Measurements from ENCODE around the gene DDHD1.

The DDHD1 gene

DNA sequence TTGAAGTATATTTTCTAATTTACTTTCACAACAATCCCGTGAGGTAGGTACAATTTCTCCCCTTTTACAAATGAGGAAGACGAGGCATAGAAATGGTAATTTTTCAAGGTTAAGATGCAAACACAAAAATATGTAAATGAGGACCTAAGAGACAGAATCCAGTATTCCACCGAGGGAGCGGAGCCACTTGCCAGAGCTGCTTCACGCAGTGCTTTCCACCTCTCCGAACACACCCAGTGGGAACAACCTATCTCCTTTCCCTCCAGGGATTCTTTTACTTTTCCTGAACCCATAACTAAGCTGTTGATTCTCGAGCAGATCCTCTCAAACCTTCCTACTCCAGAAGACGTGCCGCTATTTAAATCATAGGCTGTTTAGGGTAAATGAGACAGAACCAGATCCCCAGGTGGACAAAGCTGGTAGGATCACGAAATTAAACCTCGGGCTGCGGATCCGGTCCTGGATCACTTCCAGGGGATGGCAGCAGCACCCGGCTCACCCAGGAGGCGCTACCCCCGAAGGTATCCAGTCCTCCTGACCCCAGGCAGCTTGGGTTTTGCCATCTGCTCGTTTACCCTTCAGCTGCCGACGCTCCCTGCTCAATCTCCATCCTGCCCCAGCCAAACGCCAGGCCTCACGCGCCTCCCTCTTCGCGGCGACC, 1.5 kb downstream of the DDHD1 start:
- TF ChIP-seq, protein P1, sequence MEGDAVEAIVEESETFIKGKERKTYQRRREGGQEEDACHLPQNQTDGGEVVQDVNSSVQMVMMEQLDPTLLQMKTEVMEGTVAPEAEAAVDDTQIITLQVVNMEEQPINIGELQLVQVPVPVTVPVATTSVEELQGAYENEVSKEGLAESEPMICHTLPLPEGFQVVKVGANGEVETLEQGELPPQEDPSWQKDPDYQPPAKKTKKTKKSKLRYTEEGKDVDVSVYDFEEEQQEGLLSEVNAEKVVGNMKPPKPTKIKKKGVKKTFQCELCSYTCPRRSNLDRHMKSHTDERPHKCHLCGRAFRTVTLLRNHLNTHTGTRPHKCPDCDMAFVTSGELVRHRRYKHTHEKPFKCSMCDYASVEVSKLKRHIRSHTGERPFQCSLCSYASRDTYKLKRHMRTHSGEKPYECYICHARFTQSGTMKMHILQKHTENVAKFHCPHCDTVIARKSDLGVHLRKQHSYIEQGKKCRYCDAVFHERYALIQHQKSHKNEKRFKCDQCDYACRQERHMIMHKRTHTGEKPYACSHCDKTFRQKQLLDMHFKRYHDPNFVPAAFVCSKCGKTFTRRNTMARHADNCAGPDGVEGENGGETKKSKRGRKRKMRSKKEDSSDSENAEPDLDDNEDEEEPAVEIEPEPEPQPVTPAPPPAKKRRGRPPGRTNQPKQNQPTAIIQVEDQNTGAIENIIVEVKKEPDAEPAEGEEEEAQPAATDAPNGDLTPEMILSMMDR (conservative IDR thresholded peaks at IDR 0.05; ENCODE audit: low read depth, low read length): peak; percentile 20
- peak; percentile 2 for DNase-seq (ENCODE audit: low read depth)
- H3K4me3 ChIP-seq (ENCODE audit: low read length): peak overlapping the region; percentile 83

DNA sequence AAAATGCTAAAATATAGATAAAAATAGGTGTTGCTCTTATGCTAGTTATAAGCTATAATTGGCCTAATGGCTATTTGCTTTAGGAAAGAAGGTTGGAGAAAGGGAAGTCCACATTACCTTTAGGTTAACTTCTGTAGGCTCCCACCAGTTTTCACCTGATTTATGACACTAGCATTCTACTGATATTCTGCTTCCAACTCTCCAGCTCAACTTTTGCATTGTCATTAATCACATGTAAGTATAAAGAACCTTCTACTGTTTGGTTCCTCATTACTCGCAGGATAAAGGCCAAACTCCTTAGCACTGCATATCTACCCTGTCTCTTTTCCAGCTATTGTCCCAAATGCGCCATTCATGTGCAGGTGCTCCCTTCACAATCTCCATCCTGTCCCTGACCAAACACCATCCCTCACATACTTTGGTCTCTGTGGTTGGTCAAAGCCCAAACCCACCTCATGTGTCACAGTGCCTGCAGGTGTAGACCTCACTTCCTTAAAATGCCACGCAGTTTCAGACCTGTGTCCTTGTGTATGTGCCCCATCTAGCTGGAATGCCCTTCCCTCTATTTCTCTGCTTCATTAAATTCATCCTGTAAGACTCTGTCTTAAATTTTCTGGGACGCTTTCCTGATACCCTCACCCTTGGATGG, 3.3 kb downstream of the DDHD1 start:
- TF ChIP-seq, protein P1 (conservative IDR thresholded peaks at IDR 0.05; ENCODE audit: low read depth, low read length): no peak
- H3K4me3 ChIP-seq (ENCODE audit: low read length): no peak overlapping the region
- DNase-seq (ENCODE audit: low read depth): no peak

DNA sequence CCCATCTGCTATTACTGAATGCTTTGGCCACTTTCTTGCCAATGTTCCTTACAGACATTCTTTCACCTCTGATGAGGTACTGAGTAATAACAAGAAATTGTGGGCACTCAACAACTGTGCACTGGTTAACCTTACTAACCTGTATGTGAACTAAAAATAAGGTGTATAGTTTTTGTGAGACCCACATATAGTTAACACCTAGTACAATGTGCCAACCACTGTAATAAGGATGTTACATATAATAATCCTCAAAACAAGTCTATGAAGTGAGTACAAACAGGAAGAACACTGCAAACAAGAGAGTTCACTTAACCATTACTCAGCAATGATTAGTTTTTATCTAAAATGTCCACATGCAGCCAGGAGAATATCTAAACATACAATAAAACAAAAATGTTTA, 4.5 kb downstream of the DDHD1 start:
- H3K4me3 ChIP-seq (ENCODE audit: low read length): no peak overlapping the region
- DNase-seq (ENCODE audit: low read depth): no peak
- TF ChIP-seq, protein P1 (conservative IDR thresholded peaks at IDR 0.05; ENCODE audit: low read depth, low read length): no peak

DNA sequence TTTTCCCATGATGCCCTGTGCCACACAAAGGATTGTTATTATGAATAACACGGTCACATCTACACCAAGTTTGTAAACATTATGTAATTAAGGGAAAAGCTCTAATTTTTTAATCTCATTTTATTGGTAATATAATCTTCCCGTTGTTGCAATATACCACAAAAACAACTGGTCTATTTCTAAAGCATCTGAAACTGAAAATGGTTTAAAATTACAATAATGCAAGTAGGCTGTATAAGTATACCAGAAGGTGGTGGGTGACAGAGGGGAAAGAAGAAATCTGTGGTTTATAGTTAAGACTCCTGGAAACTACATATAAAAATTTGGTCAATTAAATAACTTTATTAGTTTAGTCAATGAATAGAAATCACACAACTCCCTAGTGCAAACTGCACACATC, 5.2 kb downstream of the DDHD1 start:
- TF ChIP-seq, protein P1 (conservative IDR thresholded peaks at IDR 0.05; ENCODE audit: low read depth, low read length): no peak
- no peak overlapping the region for H3K4me3 ChIP-seq (ENCODE audit: low read length)
- DNase-seq (ENCODE audit: low read depth): no peak

DNA sequence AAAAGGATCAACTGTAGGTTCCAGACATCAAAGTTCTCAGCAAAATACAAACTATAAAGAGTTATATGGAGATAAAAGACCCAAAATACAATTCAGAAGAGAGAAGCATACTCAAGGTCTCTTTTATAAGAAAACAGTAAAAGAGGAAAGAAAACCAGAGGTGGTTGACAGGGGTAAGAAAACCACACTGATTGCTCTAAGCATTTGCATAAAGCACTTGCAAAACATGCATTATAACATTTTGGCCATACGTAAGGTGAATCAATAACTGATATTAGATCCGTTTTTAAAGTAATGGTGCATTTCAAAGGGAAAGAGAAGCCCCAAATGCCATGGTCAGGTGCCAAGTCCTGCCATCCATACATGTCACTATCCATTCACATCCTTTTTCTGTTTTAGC, 5.9 kb downstream of the DDHD1 start:
- no peak overlapping the region for H3K4me3 ChIP-seq (ENCODE audit: low read length)
- TF ChIP-seq, protein P1 (conservative IDR thresholded peaks at IDR 0.05; ENCODE audit: low read depth, low read length): no peak
- DNase-seq (ENCODE audit: low read depth): no peak

DNA sequence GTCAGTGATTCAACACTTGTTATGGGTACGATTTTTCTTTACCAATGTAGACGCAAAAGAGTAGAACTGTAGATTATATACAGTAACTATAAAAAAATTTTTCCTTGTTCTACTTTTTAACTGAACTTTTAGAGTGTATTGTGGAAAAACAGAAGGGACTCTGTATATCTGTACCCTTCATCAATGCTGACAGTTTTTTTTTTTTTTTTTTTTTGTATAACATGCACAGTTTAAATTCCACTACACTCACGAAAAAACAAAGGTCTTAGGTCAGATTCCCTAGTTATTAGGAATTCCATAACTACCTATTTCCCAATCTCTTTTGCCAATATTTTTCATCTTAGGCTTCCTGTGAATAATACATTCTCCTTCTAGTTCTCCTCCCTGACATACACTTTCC, 6.4 kb downstream of the DDHD1 start:
- H3K4me3 ChIP-seq (ENCODE audit: low read length): no peak overlapping the region
- DNase-seq (ENCODE audit: low read depth): no peak
- TF ChIP-seq, protein P1 (conservative IDR thresholded peaks at IDR 0.05; ENCODE audit: low read depth, low read length): no peak

DNA sequence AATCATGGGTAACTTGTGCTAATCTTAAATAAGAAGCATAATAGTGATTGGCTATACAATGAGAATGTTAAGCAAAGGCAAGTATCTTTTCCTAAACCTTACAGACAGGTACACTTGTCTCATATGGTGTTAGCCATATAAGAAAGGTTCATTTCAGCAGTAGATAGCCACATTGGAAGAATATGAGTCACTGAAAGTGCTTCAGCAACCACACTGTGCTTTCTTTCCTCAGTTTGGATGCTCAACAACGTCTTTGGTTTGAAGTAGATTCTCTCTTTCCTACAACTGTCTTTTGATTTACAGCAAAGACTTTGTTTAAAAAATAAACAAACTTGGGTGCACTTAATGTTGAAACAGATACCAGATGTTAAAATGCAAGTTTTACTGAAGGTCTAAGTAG, 8.9 kb downstream of the DDHD1 start:
- DNase-seq (ENCODE audit: low read depth): no peak
- H3K4me3 ChIP-seq (ENCODE audit: low read length): no peak overlapping the region
- TF ChIP-seq, protein P1 (conservative IDR thresholded peaks at IDR 0.05; ENCODE audit: low read depth, low read length): no peak

All from retinal pigment epithelial cell (primary cell).